Activated naive CD4-positive, alpha-beta T cell treated with anti-CD3 and anti-CD28 coated beads for 36 hours (primary cell): ENCODE measurements around the gene CYFIP1. TPM values are rescaled to one million over a fixed set of nuclear protein-coding genes. Genes with fewer than 3 reads are reported as not detected.

Experiments
- CTCF ChIA-PET: fragments of 350-600 bp; sonication (Branson Sonifier 250); formaldehyde crosslinking; loops from one replicate; lab custom pipeline; 2021; ENCODE audit warnings: antibody characterized with exemption; lab: Charles Lee
- DNase-seq: peaks from one replicate; pipeline ENCODE4 v3.0.0-alpha.2; 2020
- H3K27ac Mint-ChIP-seq: one replicate; pipeline ENCODE4 v1.8.0; 2021; ENCODE audit warnings: mild to moderate bottlenecking, mixed read lengths
- H3K27me3 Mint-ChIP-seq: one replicate; pipeline ENCODE4 v1.8.0; 2021; ENCODE audit warnings: low read depth, mixed read lengths
- H3K36me3 Mint-ChIP-seq: one replicate; pipeline ENCODE4 v1.8.0; 2021; ENCODE audit warnings: low read depth, mixed read lengths
- H3K4me1 Mint-ChIP-seq: one replicate; pipeline ENCODE4 v1.8.0; 2021; ENCODE audit warnings: low read depth, mixed read lengths
- H3K4me3 Mint-ChIP-seq: one replicate; pipeline ENCODE4 v1.8.0; 2021; ENCODE audit warnings: mild to moderate bottlenecking, moderate library complexity, mixed read lengths
- H3K9me3 Mint-ChIP-seq: one replicate; pipeline ENCODE4 v1.8.0; 2021; ENCODE audit warnings: mixed read lengths
- intact Hi-C: fragments of 100-400 bp; cut with micrococcal nuclease; formaldehyde crosslinking; loops from one replicate; pipeline ENCODE4 v1.15.1; 2023
- total RNA-seq, 2 experiments: library from RNA; stranded (reverse); gene quantifications; one replicate each; pipeline ENCODE4 v1.2.3, GENCODE V29; 2021

The CYFIP1 gene
- total RNA-seq, 2 experiments from 2014 or later: 34.0 to 35.1 TPM

DNA sequence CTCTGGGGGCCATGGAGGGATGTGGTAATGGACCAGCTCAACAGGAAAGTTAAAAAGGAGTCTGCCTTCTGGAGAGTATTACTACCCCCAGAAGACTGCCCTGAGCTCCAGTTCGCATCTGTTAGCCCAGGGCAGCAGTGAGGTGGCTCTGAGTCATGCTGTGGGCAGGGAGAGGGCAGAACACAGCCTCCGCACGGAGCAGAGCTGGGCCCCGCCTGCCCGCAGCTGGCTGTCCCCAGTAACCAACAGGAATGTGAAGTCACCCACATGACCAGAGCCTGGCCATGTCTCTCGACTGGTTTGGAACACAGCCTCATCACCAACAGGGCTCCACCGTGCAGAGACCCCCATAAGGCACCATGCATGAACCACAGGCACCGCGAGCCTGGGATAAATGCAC is 62.1 kb downstream of the CYFIP1 start:
- intact Hi-C loops: no loop called here
- H3K27me3 Mint-ChIP-seq: no peaks in the 10 kb centered on the region
- H3K36me3 Mint-ChIP-seq: peaks cover 2% of the 10 kb centered on the region
- CTCF ChIA-PET: no interaction called here
- no peaks in the 10 kb centered on the region for H3K9me3 Mint-ChIP-seq
- no peaks in the 10 kb centered on the region for H3K4me1 Mint-ChIP-seq
- no peak overlapping the region for H3K27ac Mint-ChIP-seq
- no peak overlapping the region for H3K4me3 Mint-ChIP-seq
- no peak for DNase-seq

DNA sequence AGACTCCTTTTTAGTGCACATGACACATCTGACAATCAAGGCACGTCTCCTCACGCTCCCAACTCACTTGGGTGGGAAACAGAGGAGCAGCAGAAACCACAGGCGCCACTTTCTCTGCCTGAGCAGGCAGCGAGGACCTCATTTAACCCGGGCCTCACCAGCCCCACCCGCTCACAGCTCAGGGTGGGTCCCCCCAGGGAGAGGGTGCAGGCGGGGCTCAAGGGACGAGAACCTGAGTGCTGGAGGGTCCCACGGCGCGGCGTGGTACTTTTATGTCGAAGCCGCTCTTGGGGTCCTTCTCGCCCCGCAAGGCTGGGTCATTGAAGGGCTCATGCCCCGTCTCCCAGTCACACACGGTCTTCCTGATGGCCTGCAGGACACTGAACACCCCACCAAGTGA is 62.6 kb downstream of the CYFIP1 start:
- intact Hi-C loops: no loop called here
- H3K36me3 Mint-ChIP-seq: no peaks in the 10 kb centered on the region
- no peaks in the 10 kb centered on the region for H3K27me3 Mint-ChIP-seq
- DNase-seq: no peak
- CTCF ChIA-PET: no interaction called here
- no peak overlapping the region for H3K4me3 Mint-ChIP-seq
- no peaks in the 10 kb centered on the region for H3K4me1 Mint-ChIP-seq
- no peaks in the 10 kb centered on the region for H3K9me3 Mint-ChIP-seq
- no peak overlapping the region for H3K27ac Mint-ChIP-seq

DNA sequence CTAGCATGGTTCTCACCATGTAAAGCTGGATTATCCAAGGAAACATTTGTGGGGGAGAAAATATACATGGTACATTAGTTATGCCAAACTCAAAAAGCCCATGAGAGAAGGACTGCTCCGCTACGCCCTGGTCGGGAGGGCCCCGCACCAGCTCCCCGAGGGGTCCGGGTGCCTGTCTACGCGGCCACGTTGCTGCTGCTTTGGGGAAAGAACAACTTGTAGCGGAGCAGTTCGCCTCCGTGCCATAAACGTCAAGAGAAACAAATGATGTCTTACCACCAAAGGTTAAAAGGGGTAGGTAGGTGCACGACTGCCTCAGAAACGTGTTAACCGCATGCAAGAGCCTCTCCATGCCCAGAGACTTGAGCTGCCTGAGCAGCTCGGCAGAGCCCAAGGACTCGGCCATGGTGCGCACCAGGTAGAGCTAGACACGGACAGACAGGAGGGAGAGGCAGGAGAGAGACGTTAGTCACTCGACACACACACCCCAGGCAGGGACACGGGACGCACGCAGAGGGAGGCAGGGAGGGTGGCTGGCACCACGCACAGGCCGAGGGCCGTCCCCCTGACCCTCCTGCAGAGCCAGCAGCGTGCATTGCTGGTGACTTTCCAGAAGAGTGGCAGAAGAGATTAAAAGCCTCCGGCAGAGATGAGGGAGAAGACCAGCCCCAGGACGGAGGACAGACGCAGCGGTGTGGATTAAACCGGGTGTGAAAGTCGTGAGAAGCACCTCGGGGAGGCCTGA is 63.4 kb downstream of the CYFIP1 start:
- no peak for DNase-seq
- Mint-ChIP-seq H3K4me1 (no peaks in the 10 kb centered on the region), H3K36me3 (no peaks in the 10 kb centered on the region), H3K9me3 (no peaks in the 10 kb centered on the region), H3K27ac (no peak overlapping the region), H3K27me3 (no peaks in the 10 kb centered on the region), H3K4me3 (no peak overlapping the region)
- CTCF ChIA-PET: no interaction called here
- intact Hi-C loops: no loop called here

DNA sequence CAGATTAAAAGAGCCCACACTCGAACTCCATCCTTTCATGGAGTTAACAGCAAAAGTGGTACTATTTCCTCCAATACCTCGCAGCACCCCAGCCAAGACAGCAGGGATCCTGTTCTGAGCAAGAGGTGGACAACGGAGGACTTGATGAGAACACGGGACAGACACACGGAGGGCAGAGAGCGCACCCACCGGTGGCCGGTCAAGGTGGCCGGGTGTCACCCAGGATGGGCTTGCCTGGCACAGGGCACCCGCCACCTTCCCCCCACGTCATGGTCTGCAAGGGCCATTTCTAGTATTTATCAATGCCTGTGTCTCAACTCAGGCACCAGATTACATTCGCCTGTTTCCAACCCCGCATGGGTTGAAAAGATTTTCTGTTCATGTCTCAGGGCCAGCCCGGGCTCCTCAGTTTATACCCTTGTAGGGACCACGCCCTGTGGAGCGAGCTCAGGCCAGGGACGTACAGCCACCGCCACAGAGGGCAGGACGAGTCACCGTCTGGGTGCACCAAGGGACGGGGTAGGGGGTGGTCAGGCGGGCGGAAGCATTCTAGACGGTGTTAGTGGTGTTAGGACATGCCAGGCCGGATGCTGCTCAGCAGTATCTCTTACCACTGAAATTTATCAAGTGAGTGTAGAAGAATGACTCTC is 64.2 kb downstream of the CYFIP1 start:
- Mint-ChIP-seq H3K27me3 (no peaks in the 10 kb centered on the region), H3K4me1 (no peaks in the 10 kb centered on the region), H3K27ac (no peak overlapping the region), H3K4me3 (no peak overlapping the region), H3K9me3 (no peaks in the 10 kb centered on the region), H3K36me3 (no peaks in the 10 kb centered on the region)
- no peak for DNase-seq
- intact Hi-C loops: no loop called here
- CTCF ChIA-PET: no interaction called here

DNA sequence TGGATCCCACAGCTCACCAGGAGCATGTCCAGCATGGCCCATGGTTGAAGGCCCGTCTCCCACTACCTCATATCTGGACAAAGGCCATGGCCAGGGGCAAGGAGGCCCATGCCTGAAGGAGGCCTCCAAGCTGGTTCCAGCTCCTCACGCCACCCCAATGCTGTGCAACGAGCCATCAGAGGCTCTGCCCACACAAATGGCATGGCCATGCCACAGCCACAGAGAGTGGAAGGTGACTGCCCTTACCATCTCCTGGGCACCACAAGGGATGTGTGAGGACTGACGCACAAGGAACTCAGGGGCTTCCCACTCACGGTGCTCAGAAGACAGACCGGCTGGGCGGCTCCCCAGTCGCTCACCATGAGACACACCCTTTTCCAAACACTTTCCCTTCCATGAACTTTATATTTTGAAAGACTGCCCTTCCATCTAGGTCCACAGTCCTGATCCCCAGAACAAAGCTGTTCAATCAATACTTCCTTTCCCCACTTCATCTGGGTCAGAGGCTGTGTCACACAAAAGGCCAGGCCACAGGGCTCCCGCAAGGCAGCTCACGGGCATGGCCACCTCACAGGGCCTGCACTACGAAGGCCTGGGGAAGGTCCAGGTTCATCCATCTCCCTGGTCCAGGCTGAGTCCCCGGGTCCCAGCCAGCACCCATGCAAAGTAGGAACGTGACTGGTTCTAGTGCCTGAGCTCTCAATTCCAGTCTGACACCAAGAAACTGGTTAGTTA is 66.4 kb downstream of the CYFIP1 start:
- no peak overlapping the region for H3K4me3 Mint-ChIP-seq
- H3K4me1 Mint-ChIP-seq: no peaks in the 10 kb centered on the region
- no peaks in the 10 kb centered on the region for H3K27me3 Mint-ChIP-seq
- CTCF ChIA-PET: interaction anchor here (0.7 kb wide), 1 partner anchor 9 kb away, joined by 3 read pairs; no protein-coding TSS in a partner anchor
- H3K27ac Mint-ChIP-seq: no peak overlapping the region
- intact Hi-C loops: no loop called here
- H3K9me3 Mint-ChIP-seq: no peaks in the 10 kb centered on the region
- H3K36me3 Mint-ChIP-seq: peaks cover 4% of the 10 kb centered on the region
- no peak for DNase-seq

DNA sequence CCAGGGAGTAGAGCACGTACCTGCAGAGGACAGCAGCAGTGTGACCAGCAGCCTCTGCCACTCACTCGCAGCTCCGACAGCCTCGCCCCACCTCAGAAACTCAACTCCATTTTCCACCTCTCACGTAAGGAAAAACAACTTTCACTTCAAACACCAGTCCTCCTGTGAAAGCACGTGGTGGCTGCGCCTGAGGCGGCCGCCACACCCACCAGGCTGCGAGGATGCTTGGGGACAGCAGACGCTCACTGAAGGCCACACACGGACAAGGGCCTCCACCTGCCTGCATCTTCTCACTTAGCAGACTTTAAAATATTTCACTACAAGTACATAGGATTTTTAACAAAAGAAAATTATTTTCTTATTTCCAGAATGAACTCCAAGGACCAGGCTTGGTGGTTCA is 67.9 kb downstream of the CYFIP1 start:
- no peaks in the 10 kb centered on the region for H3K9me3 Mint-ChIP-seq
- no peak for DNase-seq
- H3K27me3 Mint-ChIP-seq: no peaks in the 10 kb centered on the region
- no peaks in the 10 kb centered on the region for H3K4me1 Mint-ChIP-seq
- CTCF ChIA-PET: no interaction called here
- no peak overlapping the region for H3K27ac Mint-ChIP-seq
- no peak overlapping the region for H3K4me3 Mint-ChIP-seq
- peaks cover 10% of the 10 kb centered on the region for H3K36me3 Mint-ChIP-seq
- intact Hi-C loops: no loop called here

DNA sequence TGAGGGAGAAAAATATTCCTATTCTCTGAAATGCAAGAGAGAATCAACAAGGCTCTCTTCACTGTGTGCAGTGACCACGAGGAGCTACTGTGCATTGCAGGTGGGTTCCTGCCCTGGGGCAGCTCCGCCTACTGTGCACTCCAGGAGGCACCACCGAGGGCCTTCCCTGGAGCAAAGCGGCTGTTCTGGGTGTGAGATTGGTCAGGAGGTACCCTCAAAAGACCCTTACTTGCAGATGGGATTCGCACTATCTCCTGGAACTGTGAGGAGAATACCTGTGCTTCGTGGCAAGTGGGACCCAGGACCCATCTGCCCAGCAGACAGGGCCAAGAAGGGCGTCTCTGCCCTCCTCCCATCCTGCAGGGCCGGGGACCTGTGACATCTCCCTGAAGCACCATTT is 68.9 kb downstream of the CYFIP1 start:
- H3K4me1 Mint-ChIP-seq: no peaks in the 10 kb centered on the region
- DNase-seq: no peak
- no peaks in the 10 kb centered on the region for H3K27me3 Mint-ChIP-seq
- no peaks in the 10 kb centered on the region for H3K9me3 Mint-ChIP-seq
- H3K4me3 Mint-ChIP-seq: no peak overlapping the region
- peaks cover 10% of the 10 kb centered on the region for H3K36me3 Mint-ChIP-seq
- intact Hi-C loops: no loop called here
- CTCF ChIA-PET: no interaction called here
- no peak overlapping the region for H3K27ac Mint-ChIP-seq

DNA sequence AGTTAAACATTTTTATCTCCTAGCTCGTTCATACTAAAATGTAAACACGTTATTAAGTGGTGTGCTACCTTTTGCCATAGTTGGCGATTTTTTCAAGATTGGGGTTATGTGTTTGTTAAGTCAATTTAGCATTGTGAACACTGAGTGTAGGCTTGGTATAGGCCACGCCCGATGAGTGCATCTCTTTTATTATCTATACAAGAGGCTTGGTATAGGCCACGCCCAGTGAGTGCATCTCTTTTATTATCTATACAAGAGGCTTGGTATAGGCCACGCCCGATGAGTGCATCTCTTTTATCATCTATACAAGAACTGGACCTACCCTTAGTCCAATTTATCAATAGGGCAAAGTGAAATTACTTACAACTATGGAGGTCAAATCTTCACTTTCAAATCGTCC is 71.3 kb downstream of the CYFIP1 start:
- H3K4me3 Mint-ChIP-seq: no peak overlapping the region
- H3K27ac Mint-ChIP-seq: no peak overlapping the region
- no peaks in the 10 kb centered on the region for H3K9me3 Mint-ChIP-seq
- intact Hi-C loops: no loop called here
- no peak for DNase-seq
- H3K4me1 Mint-ChIP-seq: no peaks in the 10 kb centered on the region
- H3K27me3 Mint-ChIP-seq: no peaks in the 10 kb centered on the region
- peaks cover 10% of the 10 kb centered on the region for H3K36me3 Mint-ChIP-seq
- CTCF ChIA-PET: no interaction called here

DNA sequence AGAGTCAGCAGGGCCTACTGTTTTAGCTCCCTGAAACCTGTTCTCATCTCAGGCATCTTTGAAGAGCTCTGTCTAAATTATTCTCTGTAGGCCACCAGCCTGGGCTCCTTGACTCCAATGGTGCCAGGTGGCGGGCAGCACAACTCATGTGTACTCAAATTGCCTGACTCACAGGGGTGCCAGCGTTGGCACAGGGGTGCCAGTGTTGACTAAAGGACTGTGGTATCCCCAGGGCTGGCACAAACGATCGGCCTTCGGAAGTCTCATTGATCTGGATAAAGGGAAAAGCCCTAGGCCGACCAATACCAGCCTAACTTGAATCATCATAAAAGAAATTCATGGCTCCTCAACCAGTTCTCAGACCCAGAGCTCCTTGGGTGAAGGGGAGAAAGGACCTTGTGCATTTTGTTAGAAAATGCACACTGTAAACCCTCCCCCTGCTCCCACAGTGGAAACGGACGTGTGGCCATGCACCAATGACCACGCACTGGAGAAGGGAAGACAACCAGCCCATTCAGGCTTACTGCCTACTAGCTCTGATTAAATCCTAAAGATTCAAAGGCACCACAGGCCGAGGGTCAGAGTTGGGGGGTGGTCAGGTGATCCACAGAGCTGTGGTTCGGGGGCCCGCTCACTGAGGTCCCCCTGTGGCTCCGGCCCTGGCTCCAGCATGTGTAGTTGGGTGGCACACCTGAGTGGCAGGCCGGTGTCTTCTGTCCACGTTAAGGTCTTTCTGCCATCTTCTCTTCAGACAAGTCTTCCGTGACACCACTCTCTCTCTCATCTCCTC is 72.8 kb downstream of the CYFIP1 start:
- CTCF ChIA-PET: no interaction called here
- H3K9me3 Mint-ChIP-seq: no peaks in the 10 kb centered on the region
- H3K4me3 Mint-ChIP-seq: no peak overlapping the region
- H3K36me3 Mint-ChIP-seq: peaks cover 10% of the 10 kb centered on the region
- H3K4me1 Mint-ChIP-seq: no peaks in the 10 kb centered on the region
- no peak for DNase-seq
- H3K27me3 Mint-ChIP-seq: no peaks in the 10 kb centered on the region
- intact Hi-C loops: no loop called here
- no peak overlapping the region for H3K27ac Mint-ChIP-seq

DNA sequence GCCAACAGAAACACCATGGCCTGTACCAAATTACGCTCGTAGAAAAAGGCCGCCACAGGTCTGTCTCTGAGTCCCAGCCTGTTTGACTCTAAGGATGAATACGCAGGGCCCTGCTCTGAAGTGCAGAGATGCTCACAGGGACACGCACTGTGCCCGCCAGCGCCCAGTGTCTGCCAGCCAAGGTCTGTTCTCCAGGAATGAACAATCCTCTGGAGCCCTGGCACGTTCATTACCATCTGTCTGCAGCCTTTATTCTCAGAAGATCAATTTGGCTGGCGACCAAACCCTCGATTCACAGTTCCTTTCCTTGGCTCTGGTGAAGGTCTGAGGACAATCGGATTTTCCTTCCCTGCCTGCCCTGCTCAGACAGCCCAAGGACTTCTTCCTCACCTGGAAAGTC is 75.4 kb downstream of the CYFIP1 start:
- intact Hi-C loops: no loop called here
- H3K9me3 Mint-ChIP-seq: no peaks in the 10 kb centered on the region
- no peak overlapping the region for H3K27ac Mint-ChIP-seq
- no peak for DNase-seq
- no peak overlapping the region for H3K4me3 Mint-ChIP-seq
- H3K36me3 Mint-ChIP-seq: peaks cover 10% of the 10 kb centered on the region
- H3K27me3 Mint-ChIP-seq: no peaks in the 10 kb centered on the region
- CTCF ChIA-PET: no interaction called here
- no peaks in the 10 kb centered on the region for H3K4me1 Mint-ChIP-seq

DNA sequence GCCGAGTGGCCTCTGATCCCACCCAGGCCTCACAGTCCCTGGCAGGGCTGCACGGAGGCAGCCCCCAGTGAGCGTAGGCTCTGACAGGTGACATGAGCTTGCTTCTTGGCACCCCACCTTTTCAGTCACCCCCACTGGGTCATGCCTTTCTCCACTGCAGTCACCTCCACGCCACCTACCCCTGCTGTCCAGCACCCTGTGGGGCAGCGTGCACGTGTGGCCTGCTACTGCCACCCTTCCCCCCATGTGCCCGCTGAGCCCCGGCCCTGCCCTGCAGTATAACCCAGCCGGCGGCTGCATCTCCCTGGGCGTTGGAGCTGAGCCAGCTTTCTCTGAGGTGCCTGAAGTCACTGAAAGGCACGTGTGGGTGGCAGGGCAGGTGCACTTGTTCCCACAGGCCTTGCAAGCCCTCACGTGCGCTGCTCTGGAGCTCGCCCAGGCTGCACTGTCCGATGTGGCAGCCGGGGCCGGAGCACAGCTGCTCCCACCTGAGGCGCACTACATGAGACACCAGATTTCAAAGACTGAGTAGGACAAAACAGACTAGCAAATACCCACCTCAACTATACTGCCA is 76.1 kb downstream of the CYFIP1 start:
- peaks cover 11% of the 10 kb centered on the region for H3K36me3 Mint-ChIP-seq
- CTCF ChIA-PET: no interaction called here
- no peak for DNase-seq
- intact Hi-C loops: no loop called here
- H3K27me3 Mint-ChIP-seq: no peaks in the 10 kb centered on the region
- H3K4me1 Mint-ChIP-seq: peaks cover 1% of the 10 kb centered on the region
- no peak overlapping the region for H3K27ac Mint-ChIP-seq
- H3K4me3 Mint-ChIP-seq: no peak overlapping the region
- no peaks in the 10 kb centered on the region for H3K9me3 Mint-ChIP-seq

DNA sequence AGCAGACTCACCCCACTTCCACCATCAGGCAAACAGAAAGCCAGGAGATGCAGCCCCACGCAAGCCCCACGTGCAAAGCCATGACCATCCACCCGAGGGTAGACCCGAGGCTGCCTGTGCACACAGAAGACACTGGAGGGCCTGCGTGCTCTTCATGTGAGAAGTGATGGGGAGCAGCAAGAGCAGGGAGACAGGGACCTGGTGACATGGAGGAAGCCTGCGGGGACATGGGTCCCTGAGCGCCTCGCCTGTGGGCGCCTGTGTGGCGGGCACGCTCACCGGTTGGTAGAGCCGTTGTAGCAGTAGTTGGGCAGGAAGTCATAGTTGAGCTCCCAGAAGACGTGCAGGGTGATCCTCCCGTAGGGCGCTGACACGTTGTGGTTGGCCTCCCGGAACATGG is 76.7 kb downstream of the CYFIP1 start:
- DNase-seq: no peak
- Mint-ChIP-seq H3K4me3 (no peak overlapping the region), H3K9me3 (no peaks in the 10 kb centered on the region), H3K27me3 (no peaks in the 10 kb centered on the region), H3K27ac (no peak overlapping the region), H3K36me3 (peaks cover 7% of the 10 kb centered on the region), H3K4me1 (peaks cover 3% of the 10 kb centered on the region)
- CTCF ChIA-PET: no interaction called here
- intact Hi-C loops: no loop called here
